Measurements from ENCODE around the gene ENOX1.

ENOX1 gene

GRCh38 chr13:43484432-43485225 lies 302.1 kb downstream of the ENOX1 start:
- H3K9me3 ChIP-seq (ENCODE audit: control extremely low read depth in 1 of 5, control insufficient read depth in 4 of 5, insufficient read depth in 2 of 5, low read depth in 1 of 5, low read length in 4 of 5) = no peaks in the 10 kb centered on the region
- CTCF ChIA-PET = no interaction called here
- DNase-seq = peak in 1 of 3 donors; percentile 21
- POLR2A ChIA-PET = interaction anchor here (0.6 kb wide), 1 partner anchor 27 kb away, joined by 3 read pairs; no protein-coding TSS in a partner anchor
- no peaks in the 10 kb centered on the region for H3K27me3 ChIP-seq (replicated peaks in 2 of 5; ENCODE audit: control insufficient read depth in 4 of 5, insufficient read depth in 5 of 5, low read length in 4 of 5)
- H3K27ac ChIP-seq (ENCODE audit: insufficient read depth in 1 of 2, low read depth in 1 of 2, low read length in 2 of 2, poor library complexity in 1 of 2, severe bottlenecking in 2 of 2) = no peak overlapping the region
- peaks cover 0 to 7% (median 0%) of the 10 kb centered on the region in 4 experiments for H3K4me1 ChIP-seq (ENCODE audit: control extremely low read depth in 1 of 4, control insufficient read depth in 4 of 4, insufficient read depth in 4 of 4, low read length in 3 of 4)
- H3K36me3 ChIP-seq (ENCODE audit: control insufficient read depth in 4 of 4, insufficient read depth in 4 of 4, low read length in 3 of 4) = no peaks in the 10 kb centered on the region
- 75% methylated on average over 1 of the region's 2 CpGs for WGBS (ENCODE audit: insufficient coverage)
- no peak overlapping the region for H3K4me3 ChIP-seq (ENCODE audit: control insufficient read depth in 1 of 7, extremely low read depth in 1 of 7, insufficient read depth in 4 of 7, low read depth in 2 of 7, low read length in 6 of 7)

- CTCF ChIA-PET = no interaction called here
- no peak overlapping the region for H3K27ac ChIP-seq (ENCODE audit: insufficient read depth in 1 of 2, low read depth in 1 of 2, low read length in 2 of 2, poor library complexity in 1 of 2, severe bottlenecking in 2 of 2)
- H3K36me3 ChIP-seq (ENCODE audit: control insufficient read depth in 4 of 4, insufficient read depth in 4 of 4, low read length in 3 of 4) = no peaks in the 10 kb centered on the region
- H3K4me1 ChIP-seq (ENCODE audit: control extremely low read depth in 1 of 4, control insufficient read depth in 4 of 4, insufficient read depth in 4 of 4, low read length in 3 of 4) = peaks cover 0 to 7% (median 0%) of the 10 kb centered on the region in 4 experiments
- H3K4me3 ChIP-seq (ENCODE audit: control insufficient read depth in 1 of 7, extremely low read depth in 1 of 7, insufficient read depth in 4 of 7, low read depth in 2 of 7, low read length in 6 of 7) = no peak overlapping the region
- DNase-seq = no peak
- no peaks in the 10 kb centered on the region for H3K27me3 ChIP-seq (replicated peaks in 2 of 5; ENCODE audit: control insufficient read depth in 4 of 5, insufficient read depth in 5 of 5, low read length in 4 of 5)
- no CpG with 5 or more reads among the region's 1 CpG for WGBS (ENCODE audit: insufficient coverage)
- no peaks in the 10 kb centered on the region for H3K9me3 ChIP-seq (ENCODE audit: control extremely low read depth in 1 of 5, control insufficient read depth in 4 of 5, insufficient read depth in 2 of 5, low read depth in 1 of 5, low read length in 4 of 5)
- POLR2A ChIA-PET = no interaction called here
Measured at GRCh38 chr13:43483930-43484329, 302.8 kb downstream of the ENOX1 start.

- no peak overlapping the region for H3K4me3 ChIP-seq (ENCODE audit: control insufficient read depth in 1 of 7, extremely low read depth in 1 of 7, insufficient read depth in 4 of 7, low read depth in 2 of 7, low read length in 6 of 7)
- H3K27ac ChIP-seq (ENCODE audit: insufficient read depth in 1 of 2, low read depth in 1 of 2, low read length in 2 of 2, poor library complexity in 1 of 2, severe bottlenecking in 2 of 2) = no peak overlapping the region
- ChIA-PET POLR2A (no interaction called here), CTCF (no interaction called here)
- WGBS (ENCODE audit: insufficient coverage) = 100% methylated on average over 1 of the region's 3 CpGs
- no peak for DNase-seq
- H3K27me3 ChIP-seq (replicated peaks in 2 of 5; ENCODE audit: control insufficient read depth in 4 of 5, insufficient read depth in 5 of 5, low read length in 4 of 5) = no peaks in the 10 kb centered on the region
- H3K36me3 ChIP-seq (ENCODE audit: control insufficient read depth in 4 of 4, insufficient read depth in 4 of 4, low read length in 3 of 4) = no peaks in the 10 kb centered on the region
- no peaks in the 10 kb centered on the region for H3K9me3 ChIP-seq (ENCODE audit: control extremely low read depth in 1 of 5, control insufficient read depth in 4 of 5, insufficient read depth in 2 of 5, low read depth in 1 of 5, low read length in 4 of 5)
- H3K4me1 ChIP-seq (ENCODE audit: control extremely low read depth in 1 of 4, control insufficient read depth in 4 of 4, insufficient read depth in 4 of 4, low read length in 3 of 4) = peaks cover 0 to 7% (median 0%) of the 10 kb centered on the region in 4 experiments
Measured at GRCh38 chr13:43482641-43483040, 304.1 kb downstream of the ENOX1 start.

- 100% methylated on average over 2 of the region's 2 CpGs for WGBS (ENCODE audit: insufficient coverage)
- H3K36me3 ChIP-seq (ENCODE audit: control insufficient read depth in 4 of 4, insufficient read depth in 4 of 4, low read length in 3 of 4) = no peaks in the 10 kb centered on the region
- DNase-seq = no peak
- CTCF ChIA-PET = no interaction called here
- peaks cover 0 to 7% (median 0%) of the 10 kb centered on the region in 4 experiments for H3K4me1 ChIP-seq (ENCODE audit: control extremely low read depth in 1 of 4, control insufficient read depth in 4 of 4, insufficient read depth in 4 of 4, low read length in 3 of 4)
- no peak overlapping the region for H3K4me3 ChIP-seq (ENCODE audit: control insufficient read depth in 1 of 7, extremely low read depth in 1 of 7, insufficient read depth in 4 of 7, low read depth in 2 of 7, low read length in 6 of 7)
- POLR2A ChIA-PET = no interaction called here
- H3K27ac ChIP-seq (ENCODE audit: insufficient read depth in 1 of 2, low read depth in 1 of 2, low read length in 2 of 2, poor library complexity in 1 of 2, severe bottlenecking in 2 of 2) = no peak overlapping the region
- no peaks in the 10 kb centered on the region for H3K9me3 ChIP-seq (ENCODE audit: control extremely low read depth in 1 of 5, control insufficient read depth in 4 of 5, insufficient read depth in 2 of 5, low read depth in 1 of 5, low read length in 4 of 5)
- no peaks in the 10 kb centered on the region for H3K27me3 ChIP-seq (replicated peaks in 2 of 5; ENCODE audit: control insufficient read depth in 4 of 5, insufficient read depth in 5 of 5, low read length in 4 of 5)
Measured at GRCh38 chr13:43482026-43482425, 304.7 kb downstream of the ENOX1 start.

- Histone ChIP-seq H3K4me1 (ENCODE audit: control extremely low read depth in 1 of 4, control insufficient read depth in 4 of 4, insufficient read depth in 4 of 4, low read length in 3 of 4) (no peaks in the 10 kb centered on the region), H3K4me3 (ENCODE audit: control insufficient read depth in 1 of 7, extremely low read depth in 1 of 7, insufficient read depth in 4 of 7, low read depth in 2 of 7, low read length in 6 of 7) (no peak overlapping the region), H3K27me3 (replicated peaks in 2 of 5; ENCODE audit: control insufficient read depth in 4 of 5, insufficient read depth in 5 of 5, low read length in 4 of 5) (no peaks in the 10 kb centered on the region), H3K27ac (ENCODE audit: insufficient read depth in 1 of 2, low read depth in 1 of 2, low read length in 2 of 2, poor library complexity in 1 of 2, severe bottlenecking in 2 of 2) (no peak overlapping the region), H3K36me3 (ENCODE audit: control insufficient read depth in 4 of 4, insufficient read depth in 4 of 4, low read length in 3 of 4) (no peaks in the 10 kb centered on the region), H3K9me3 (ENCODE audit: control extremely low read depth in 1 of 5, control insufficient read depth in 4 of 5, insufficient read depth in 2 of 5, low read depth in 1 of 5, low read length in 4 of 5) (no peaks in the 10 kb centered on the region)
- CTCF ChIA-PET = interaction anchor here (1.0 to 1.5 kb wide), 2 partner anchors 21 to 176 kb away, joined by 3 read pairs; no protein-coding TSS in a partner anchor
- WGBS (ENCODE audit: insufficient coverage) = 93% methylated on average over 2 of the region's 4 CpGs
- POLR2A ChIA-PET = no interaction called here
- no peak for DNase-seq
Measured at GRCh38 chr13:43478902-43479301, 307.9 kb downstream of the ENOX1 start.

- peaks cover 2 to 5% (median 3%) of the 10 kb centered on the region in 4 experiments for H3K4me1 ChIP-seq (ENCODE audit: control extremely low read depth in 1 of 4, control insufficient read depth in 4 of 4, insufficient read depth in 4 of 4, low read length in 3 of 4)
- WGBS (ENCODE audit: insufficient coverage) = no CpG with 5 or more reads among the region's 4 CpGs
- ChIA-PET CTCF (interaction anchor here (0.9 to 1.5 kb wide), 2 partner anchors 12 to 22 kb away, joined by 3 read pairs; no protein-coding TSS in a partner anchor), POLR2A (interaction anchor here (0.6 kb wide), 1 partner anchor 153 kb away, joined by 8 read pairs; no protein-coding TSS in a partner anchor)
- H3K36me3 ChIP-seq (ENCODE audit: control insufficient read depth in 4 of 4, insufficient read depth in 4 of 4, low read length in 3 of 4) = no peaks in the 10 kb centered on the region
- H3K9me3 ChIP-seq (ENCODE audit: control extremely low read depth in 1 of 5, control insufficient read depth in 4 of 5, insufficient read depth in 2 of 5, low read depth in 1 of 5, low read length in 4 of 5) = no peaks in the 10 kb centered on the region
- H3K4me3 ChIP-seq (ENCODE audit: control insufficient read depth in 1 of 7, extremely low read depth in 1 of 7, insufficient read depth in 4 of 7, low read depth in 2 of 7, low read length in 6 of 7) = no peak overlapping the region
- DNase-seq = no peak
- H3K27ac ChIP-seq (ENCODE audit: insufficient read depth in 1 of 2, low read depth in 1 of 2, low read length in 2 of 2, poor library complexity in 1 of 2, severe bottlenecking in 2 of 2) = no peak overlapping the region
- H3K27me3 ChIP-seq (replicated peaks in 2 of 5; ENCODE audit: control insufficient read depth in 4 of 5, insufficient read depth in 5 of 5, low read length in 4 of 5) = no peaks in the 10 kb centered on the region
Measured at GRCh38 chr13:43478211-43478610, 308.6 kb downstream of the ENOX1 start.

GRCh38 chr13:43475140-43475539 lies 311.6 kb downstream of the ENOX1 start:
- H3K9me3 ChIP-seq (ENCODE audit: control extremely low read depth in 1 of 5, control insufficient read depth in 4 of 5, insufficient read depth in 2 of 5, low read depth in 1 of 5, low read length in 4 of 5) = no peaks in the 10 kb centered on the region
- no peak for DNase-seq
- H3K36me3 ChIP-seq (ENCODE audit: control insufficient read depth in 4 of 4, insufficient read depth in 4 of 4, low read length in 3 of 4) = no peaks in the 10 kb centered on the region
- CTCF ChIA-PET = no interaction called here
- POLR2A ChIA-PET = no interaction called here
- no peaks in the 10 kb centered on the region for H3K27me3 ChIP-seq (replicated peaks in 2 of 5; ENCODE audit: control insufficient read depth in 4 of 5, insufficient read depth in 5 of 5, low read length in 4 of 5)
- peaks cover 2 to 5% (median 3%) of the 10 kb centered on the region in 4 experiments for H3K4me1 ChIP-seq (ENCODE audit: control extremely low read depth in 1 of 4, control insufficient read depth in 4 of 4, insufficient read depth in 4 of 4, low read length in 3 of 4)
- no CpG with 5 or more reads among the region's 2 CpGs for WGBS (ENCODE audit: insufficient coverage)
- no peak overlapping the region for H3K27ac ChIP-seq (ENCODE audit: insufficient read depth in 1 of 2, low read depth in 1 of 2, low read length in 2 of 2, poor library complexity in 1 of 2, severe bottlenecking in 2 of 2)
- no peak overlapping the region for H3K4me3 ChIP-seq (ENCODE audit: control insufficient read depth in 1 of 7, extremely low read depth in 1 of 7, insufficient read depth in 4 of 7, low read depth in 2 of 7, low read length in 6 of 7)
